GM19025 (cell line): ENCODE measurements around the gene MAPKAPK5.
"Not testable (repeated sequence)": the region's sequence is repeated elsewhere in the genome, so short reads cannot be mapped to it uniquely, and the experiment has no call there.

Source experiments
- ATAC-seq: cut with Tn5 transposase; IDR thresholded peaks from one replicate; pipeline ENCODE4 v1.9.1; 2021; ENCODE audit warnings: mild to moderate bottlenecking, low read depth, moderate library complexity; ENCODE audit not compliant: unreplicated experiment

The MAPKAPK5 gene

GRCh38 chr12:111841750-111842555 lies at the start of gene MAPKAPK5:
TSS of gene MAPKAPK5 (plus strand) at chr12:111842228. CDS start at chr12:111842734, 506 bp downstream.
- peak; percentile 61 for ATAC-seq

GRCh38 chr12:111792856-111793235 lies 49.2 kb upstream of the MAPKAPK5 start:
- no peak for ATAC-seq

GRCh38 chr12:111798182-111798581 lies 43.8 kb upstream of the MAPKAPK5 start:
- ATAC-seq: no peak

- ATAC-seq: no peak
Measured at GRCh38 chr12:111799758-111800157, 42.3 kb upstream of the MAPKAPK5 start.

GRCh38 chr12:111803038-111803626 lies 38.9 kb upstream of the MAPKAPK5 start:
- no peak for ATAC-seq

- no peak for ATAC-seq
Measured at GRCh38 chr12:111803851-111804250, 38.2 kb upstream of the MAPKAPK5 start.

- no peak for ATAC-seq
Measured at GRCh38 chr12:111806304-111806703, 35.7 kb upstream of the MAPKAPK5 start.

GRCh38 chr12:111807232-111807631 lies 34.8 kb upstream of the MAPKAPK5 start:
- ATAC-seq: no peak

- no peak for ATAC-seq
Measured at GRCh38 chr12:111812881-111813741, 28.9 kb upstream of the MAPKAPK5 start.

GRCh38 chr12:111816065-111816615 lies 25.9 kb upstream of the MAPKAPK5 start:
- no peak for ATAC-seq

GRCh38 chr12:111816898-111817297 lies 25.1 kb upstream of the MAPKAPK5 start:
- ATAC-seq: not testable (repeated sequence)

GRCh38 chr12:111818340-111818739 lies 23.7 kb upstream of the MAPKAPK5 start:
- ATAC-seq: no peak

- no peak for ATAC-seq
Measured at GRCh38 chr12:111819191-111820158, 22.6 kb upstream of the MAPKAPK5 start.

GRCh38 chr12:111820828-111821227 lies 21.2 kb upstream of the MAPKAPK5 start:
- ATAC-seq: not testable (repeated sequence)

GRCh38 chr12:111822886-111823285 lies 19.1 kb upstream of the MAPKAPK5 start:
- no peak for ATAC-seq

GRCh38 chr12:111823891-111824290 lies 18.1 kb upstream of the MAPKAPK5 start:
- ATAC-seq: no peak

- ATAC-seq: not testable (repeated sequence)
Measured at GRCh38 chr12:111824312-111824711, 17.7 kb upstream of the MAPKAPK5 start.

- ATAC-seq: no peak
Measured at GRCh38 chr12:111825509-111825908, 16.5 kb upstream of the MAPKAPK5 start.

- ATAC-seq: no peak
Measured at GRCh38 chr12:111826316-111826715, 15.7 kb upstream of the MAPKAPK5 start.

- ATAC-seq: no peak
Measured at GRCh38 chr12:111826992-111827391, 15.0 kb upstream of the MAPKAPK5 start.
